GM19395 (cell line): Measurements from ENCODE around the gene RIPK4.

ENCODE experiments used
- ATAC-seq: cut with Tn5 transposase; IDR thresholded peaks from one replicate; pipeline ENCODE4 v1.9.1; 2021; ENCODE audit warnings: mild to moderate bottlenecking, moderate library complexity; ENCODE audit not compliant: unreplicated experiment

RIPK4 gene

DNA sequence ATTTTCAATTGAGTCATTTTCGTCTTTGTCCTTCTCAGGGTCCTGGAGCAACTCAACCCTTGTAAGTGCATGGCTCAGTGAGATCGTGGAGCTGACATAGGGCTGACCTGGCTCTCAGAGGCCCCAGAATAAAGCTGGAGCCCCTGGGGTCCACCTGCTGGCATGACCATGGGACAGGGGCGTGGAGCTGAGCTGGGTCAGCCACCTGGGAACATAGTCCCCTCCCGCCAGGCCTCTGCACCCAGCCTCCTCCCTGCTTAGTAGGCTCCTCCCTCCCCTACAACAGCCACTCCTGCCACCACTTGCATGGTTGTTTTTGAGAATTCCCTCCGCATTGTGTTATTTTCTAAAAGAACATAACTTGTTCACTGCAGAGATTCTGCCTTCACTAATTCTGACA lies 3.1 kb upstream of the RIPK4 start:
- ATAC-seq, result no peak

DNA sequence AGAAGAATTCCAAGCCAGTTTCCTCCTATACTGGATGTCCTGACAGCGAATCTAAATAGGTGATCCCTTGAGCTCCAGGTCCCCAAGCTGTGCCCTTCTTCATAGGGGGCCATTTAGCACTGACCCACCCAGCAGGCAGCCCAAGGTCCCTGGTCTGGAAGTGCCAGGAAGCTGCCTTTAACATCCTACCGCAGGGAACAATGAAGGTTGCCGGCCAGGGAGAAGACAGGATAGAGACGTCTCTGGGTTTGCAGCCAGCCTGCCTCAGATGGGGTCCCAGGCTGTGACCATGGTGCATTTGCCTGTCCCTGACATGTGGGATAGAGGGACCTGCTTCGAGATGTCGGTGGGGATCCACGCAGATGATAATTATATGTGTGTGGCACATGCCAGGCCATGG lies 2.7 kb upstream of the RIPK4 start:
- no peak for ATAC-seq

DNA sequence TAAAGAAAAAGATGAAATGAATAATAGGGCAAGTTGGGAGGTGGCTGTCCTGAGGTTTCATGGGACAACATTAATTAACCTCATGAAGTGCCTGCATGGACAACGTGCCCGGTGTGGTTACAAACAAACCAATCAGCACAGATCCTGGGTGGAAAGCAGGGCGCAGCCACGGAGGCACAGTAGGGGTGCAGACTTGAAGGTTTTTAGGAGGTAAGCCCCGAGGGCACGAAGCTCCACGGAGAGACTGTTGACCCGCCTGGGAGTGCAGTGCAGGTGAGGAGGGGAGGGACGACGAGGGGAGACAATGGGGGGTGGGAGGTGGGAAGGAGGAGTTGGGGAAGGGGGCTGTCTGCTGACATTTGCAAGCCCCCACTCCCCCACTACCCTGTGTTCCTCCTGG lies 2.3 kb upstream of the RIPK4 start:
- no peak for ATAC-seq

DNA sequence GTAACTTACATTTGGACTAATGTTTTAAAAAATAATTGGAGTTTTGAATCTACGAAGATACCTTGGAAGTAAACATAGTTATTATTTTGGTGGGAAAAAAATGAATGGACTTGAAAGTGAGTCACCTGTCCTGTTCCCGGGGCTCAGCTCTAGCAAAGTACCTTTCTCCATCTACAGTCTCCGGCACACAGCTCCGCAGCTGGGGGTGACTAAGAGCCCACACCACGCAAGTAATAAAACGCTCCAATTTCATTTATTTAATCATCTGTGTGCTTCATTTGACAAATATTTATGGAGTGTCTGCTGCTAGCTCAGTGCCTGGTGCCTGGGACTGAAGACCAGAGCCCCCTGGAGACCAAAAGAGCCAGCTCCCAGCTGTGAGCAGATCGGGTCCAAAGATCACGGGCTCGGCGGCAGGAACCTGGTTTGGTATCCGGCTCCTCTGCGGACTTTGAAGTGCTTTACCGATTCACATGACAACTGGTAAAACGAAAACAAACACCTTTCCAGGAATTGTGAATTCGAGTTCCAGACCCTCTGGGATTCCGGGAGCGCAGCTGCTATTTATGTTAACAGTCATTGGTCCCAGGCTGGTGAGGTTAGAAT lies 1.7 kb upstream of the RIPK4 start:
- no peak for ATAC-seq

DNA sequence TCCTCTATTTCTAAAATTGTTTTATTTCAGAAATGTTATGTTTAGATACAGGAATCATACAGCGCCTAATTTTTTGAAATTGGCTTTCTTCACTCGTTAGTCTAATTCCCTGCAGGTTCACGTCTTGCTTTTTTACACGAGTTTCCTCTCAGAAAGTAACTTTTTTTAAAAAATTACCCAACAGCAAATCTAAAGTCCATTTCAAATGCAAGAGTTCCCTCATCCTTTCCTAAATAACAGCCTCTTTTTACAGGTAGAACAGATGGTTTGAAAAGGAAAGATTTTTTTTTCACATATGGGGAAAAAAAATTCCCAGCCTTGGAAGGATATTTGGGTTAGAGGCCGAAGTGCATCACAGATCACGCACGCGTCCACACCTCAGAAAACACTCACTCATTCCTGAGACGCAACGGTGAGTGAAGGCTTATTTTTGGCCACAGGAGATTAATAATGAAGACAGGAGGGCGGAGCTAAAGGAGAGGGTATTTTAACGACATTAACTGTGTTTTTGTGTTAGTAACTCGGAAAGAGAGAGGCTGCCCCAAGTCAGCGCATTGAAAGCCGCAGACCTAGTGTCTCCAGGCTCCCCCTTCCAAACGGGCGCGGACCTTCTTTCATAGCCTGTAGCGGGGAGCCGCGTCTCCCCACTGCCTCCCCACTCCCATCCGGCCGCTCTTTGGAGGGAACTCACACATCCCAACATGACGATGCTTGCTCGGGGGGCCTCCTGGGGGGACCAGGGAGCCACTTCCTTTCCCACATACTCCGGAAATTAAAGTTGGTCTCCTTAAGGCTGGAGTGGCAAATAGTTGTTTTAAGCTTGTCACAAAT lies 969 bp upstream of the RIPK4 start:
- no peak for ATAC-seq

DNA sequence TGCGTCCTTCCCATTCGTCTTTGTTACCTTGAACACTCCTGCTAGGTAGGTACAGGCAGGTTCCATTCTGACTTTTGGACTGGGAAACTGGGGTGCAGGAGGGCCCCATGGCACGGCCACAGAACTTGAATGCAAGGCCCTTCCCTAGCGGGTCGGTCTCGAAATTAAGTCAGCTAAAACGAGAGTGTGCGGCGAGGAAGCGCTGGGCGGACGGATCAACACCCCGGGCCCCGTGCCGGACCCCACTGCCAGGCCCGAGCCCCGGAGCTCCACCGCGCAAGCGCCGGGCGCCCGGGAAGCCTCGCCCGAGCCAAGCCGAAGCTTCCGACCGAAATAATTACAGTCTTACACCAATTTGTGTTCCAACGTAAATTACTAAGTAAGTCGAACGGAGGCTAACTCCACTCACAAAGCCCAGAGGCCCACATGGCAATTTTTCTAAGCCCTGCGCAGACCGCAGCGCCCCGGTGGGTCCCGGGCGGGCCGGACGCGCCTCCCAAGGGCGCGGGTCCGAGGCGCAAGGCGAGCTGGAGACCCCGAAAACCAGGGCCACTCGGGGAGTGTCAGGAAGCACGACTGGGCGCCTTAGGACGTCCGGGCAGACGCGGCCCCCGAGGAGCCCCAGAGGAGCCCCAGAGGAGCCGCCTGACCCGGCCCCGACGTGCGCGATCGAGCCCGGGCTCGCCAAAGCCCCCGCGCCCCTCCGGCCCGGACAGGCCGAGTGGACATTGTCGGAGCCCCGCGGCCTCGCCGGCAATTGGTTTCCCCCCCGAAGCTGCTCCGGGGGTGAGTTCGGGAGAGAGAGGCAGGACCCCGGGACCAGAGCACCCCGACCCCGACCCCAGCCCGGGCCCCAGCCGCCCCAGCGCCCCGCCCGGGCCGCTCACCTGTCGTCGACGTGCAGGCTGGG lies 624 bp downstream of the RIPK4 start:
- ATAC-seq, result no peak

DNA sequence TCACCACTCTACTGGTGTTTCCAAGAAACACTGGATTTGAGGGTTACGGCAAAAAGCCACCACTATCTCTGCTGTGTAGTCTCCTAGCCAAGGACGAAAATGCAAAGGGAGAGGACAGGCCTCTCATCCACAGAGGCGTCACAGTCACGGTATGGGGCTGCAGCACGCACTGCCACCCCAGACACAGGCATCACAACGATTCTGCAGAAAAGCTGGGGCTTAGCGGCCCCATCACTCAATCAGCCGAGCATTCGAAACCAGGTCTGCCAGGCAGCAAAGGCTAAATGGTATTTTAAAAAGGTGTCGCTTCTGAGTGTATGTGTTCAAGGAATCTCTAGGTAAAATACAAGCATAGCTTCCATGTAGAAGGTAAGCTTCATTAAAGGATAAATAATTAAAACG lies 1.4 kb downstream of the RIPK4 start:
- no peak for ATAC-seq

DNA sequence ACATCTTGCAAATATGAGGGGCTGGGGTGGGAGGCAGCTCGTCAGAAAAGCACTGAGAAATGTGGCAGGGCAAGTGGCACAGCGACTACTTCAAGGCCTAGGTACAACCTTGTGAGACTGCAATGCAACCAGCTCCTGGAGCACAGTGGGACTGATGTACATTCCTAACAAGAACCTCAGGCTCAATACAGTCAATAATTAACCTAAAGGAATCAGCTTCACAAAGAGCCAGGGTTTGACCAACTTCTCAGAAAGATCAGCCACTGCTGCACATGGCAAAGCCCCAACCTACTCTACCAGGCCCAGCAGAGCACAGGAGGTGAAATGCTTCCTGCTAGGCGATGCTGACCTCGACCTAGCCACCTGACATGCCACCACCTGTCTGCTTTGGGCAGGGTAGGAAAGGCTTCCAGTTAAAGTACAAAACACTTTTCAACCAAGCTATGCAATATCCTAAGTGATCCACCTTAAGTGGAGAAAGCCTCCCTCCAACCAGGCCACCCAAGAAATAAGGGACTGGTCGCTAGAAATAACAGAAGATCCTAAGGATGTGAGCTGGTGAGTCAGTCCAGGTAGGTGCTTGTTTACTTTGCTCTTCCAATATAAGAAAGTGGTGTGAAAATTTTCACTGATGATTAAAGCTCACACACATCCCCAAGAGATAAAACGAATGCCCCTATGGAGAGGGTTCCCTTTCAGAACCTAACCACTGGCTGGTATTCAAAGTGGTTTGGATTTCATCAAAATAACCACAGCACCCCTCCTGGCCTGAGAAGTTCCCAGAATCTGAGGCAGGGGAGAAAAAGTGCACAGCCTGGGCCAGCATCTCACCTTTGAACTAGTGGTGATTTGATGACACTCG lies 2.1 kb downstream of the RIPK4 start:
- no peak for ATAC-seq

DNA sequence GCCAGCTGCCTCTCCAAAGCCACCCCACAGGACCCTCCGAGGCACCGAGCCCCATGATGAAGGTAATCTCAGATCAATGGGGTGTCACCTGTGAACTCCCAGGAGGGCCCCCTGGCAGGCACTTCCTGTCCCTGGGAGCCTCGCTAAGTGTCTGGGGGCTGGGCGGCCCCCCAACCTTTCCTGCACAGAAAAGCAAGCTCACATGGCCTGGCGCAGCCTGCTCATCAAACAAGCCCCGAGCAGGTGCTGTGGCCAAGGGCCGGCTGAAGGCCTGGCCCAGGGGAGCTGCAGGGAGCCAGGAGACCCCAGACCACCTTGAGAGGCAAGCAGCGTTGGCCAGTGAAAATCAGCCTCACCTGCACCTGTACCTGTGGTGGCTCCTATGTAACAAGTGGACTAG lies 2.9 kb downstream of the RIPK4 start:
- no peak for ATAC-seq

DNA sequence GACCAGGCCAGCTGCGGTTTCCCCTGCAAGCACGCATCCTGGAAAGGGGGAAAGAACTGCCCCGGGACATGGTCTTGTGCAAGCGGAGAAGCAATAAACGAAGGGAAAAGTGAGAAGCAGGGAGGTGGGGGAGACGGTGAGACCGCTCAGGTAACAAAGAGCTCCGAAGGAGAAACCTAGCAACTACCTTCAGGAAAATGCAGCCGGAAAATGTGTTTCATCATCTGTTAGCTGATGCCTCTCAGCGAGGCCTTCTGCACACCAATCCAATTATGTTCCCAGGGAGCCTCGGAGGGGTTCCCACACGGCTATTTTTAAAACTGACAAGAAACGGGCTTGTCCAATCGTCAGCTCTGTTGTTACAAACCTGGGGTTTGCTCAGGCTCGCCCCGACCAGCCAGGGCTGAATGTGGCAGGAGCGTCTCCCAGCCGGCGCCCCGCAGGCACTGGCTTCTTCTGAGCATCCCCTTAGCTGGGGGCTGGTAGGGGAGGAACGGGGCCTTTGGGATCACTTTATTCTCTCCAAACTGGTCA lies 3.4 kb downstream of the RIPK4 start:
- ATAC-seq, result no peak

DNA sequence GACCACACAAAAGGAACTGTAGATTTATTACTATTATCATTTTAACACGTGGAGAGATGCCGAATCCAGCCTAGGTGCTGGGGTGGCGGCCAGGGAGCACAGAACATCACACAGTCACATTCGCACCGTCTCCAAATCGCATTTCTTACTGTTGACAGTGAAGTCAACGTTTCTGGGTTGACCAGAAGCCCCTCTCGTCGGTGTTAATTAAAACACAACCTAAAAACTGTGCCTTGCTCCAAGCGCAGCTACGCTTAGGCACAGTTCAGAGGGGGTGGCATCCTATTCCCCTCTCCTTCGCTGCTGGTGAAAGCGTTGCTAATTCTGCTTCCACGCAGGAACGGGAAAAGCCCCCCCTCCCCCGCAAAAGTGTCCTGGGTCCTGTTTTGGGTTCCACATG lies 4.1 kb downstream of the RIPK4 start:
- ATAC-seq, result no peak

DNA sequence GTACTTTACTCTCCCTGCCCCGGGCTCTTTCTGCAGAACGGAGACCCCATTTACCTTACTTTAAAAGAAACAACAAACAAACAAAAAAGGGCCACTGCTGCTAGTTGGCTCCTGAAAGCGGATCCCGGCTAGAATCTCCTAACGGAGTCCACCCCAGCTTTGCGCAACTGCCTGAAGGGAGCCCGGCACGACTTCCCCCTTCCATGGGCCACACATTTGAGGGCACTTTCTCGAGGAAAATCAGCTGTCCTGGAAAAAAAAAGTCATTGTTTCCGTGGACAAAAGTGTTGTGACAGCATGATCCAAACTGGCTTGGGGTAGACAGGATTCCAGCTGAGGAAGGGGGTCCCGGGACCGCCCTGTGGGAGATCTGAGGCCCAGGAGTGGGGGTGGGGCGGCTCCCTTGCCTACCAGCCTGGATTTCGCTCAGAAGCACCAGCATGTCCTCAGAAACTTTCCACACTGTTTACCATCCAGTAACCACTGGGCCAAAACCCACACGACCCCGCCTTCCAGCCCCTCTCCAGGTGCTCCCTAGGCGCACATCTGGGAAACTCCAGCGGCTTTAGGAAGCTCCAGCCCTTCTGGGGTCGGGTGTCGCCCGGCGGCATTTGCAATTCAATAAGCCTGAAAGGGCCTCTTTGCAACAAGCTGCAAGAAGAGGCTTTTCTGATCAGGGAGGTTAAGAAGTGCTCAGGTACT lies 4.8 kb downstream of the RIPK4 start:
- ATAC-seq, result no peak

DNA sequence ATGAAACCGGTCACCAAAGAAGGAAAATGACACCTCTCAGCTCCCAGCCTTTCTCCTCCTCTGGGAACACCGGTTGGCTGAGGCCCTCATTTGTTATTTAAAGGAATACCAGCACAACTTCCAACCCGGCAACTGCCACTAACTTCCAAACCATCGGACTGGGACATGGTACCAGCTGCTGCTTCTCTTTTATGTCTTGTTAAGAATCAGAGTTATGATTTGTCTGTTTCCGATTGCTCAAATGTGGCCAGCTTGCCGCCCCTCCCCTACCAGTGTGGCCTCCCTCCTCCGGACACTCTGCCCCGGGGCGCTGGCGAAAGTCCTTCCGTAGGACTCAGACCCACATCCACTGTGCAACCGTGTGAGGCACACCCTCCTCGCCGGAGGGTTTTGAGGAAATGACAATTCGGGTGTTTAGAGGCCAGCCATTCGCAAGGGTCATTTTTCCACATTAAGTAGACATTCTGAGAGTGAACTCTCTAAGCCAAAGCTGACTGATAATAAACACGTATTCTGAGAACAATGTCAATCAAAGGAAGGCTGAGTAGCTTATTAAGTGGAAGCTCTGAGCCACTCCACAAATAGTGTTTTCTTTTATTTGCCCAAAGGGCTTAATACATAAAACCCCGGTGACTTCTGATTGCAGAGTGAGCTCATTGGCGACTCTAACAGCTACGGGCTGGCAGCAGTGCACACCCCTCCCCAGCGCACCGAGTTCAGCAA lies 5.5 kb downstream of the RIPK4 start:
- ATAC-seq, result no peak

DNA sequence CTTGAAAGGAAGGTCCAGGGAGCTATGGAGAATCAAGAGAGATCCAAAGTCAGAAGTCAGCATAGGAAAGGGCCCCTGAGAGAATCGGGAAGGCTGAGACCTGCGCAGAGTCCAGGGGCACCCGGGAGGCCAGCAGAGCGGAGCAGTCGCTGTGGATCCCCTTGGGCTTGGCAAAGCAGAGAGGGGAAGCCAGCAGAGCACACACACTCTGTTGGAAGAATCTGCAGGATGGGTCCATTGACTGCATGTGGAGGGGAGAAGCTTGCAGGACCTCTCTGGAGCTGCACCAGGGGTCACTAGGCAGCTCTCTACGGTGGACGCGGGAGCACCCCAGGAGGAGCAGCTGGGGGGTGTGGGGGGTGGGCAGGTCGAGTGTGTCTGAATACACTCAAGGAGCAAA lies 6.4 kb downstream of the RIPK4 start:
- no peak for ATAC-seq

DNA sequence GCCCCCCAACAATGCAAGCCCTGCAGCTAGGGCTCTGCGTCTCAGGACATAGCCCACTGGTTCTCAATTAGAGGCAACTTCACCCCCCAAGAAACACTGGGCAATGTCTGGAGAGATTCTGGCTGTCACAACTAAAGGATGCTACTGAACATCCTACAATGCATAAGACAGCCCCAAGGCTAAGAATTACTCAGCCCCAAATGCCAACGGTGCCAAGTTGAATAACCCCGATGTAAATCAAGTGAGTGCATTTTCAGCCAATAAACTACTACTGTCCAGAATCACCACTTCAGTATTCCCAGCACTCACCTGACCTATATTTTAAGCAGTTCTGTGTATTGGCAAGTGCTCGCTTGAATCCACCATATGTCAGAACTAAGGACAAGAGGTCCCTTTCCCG lies 6.9 kb downstream of the RIPK4 start:
- ATAC-seq, result no peak

DNA sequence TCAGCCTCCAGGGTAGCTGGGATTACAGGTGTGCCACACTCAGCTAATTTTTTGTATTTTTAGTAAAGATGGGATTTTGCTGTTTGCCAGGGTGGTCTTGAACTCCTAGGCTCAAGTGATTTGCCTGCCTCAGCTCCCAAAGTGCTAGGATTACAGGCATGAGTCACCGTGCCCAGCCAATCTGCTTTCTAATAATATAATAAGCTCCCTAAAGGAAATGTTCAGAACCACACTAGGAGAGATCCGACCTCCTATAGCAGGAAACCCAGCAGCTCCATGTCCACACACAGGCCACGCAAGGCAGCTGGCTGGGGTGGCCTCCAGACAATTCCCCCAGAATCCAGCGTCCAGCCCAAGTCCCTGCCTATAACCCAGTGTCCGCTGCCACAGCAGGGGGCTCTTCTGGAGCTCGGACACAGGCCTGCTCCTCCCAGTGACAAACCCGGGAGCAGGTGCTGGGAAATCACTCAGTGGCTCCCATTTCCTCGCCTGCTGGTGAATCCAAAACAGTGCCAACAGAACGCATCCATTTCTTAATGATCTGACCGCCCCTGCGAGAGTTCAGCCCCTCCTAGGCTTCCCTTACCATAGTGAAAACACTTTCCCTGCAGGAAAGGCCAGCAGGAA lies 7.5 kb downstream of the RIPK4 start:
- ATAC-seq, result no peak

DNA sequence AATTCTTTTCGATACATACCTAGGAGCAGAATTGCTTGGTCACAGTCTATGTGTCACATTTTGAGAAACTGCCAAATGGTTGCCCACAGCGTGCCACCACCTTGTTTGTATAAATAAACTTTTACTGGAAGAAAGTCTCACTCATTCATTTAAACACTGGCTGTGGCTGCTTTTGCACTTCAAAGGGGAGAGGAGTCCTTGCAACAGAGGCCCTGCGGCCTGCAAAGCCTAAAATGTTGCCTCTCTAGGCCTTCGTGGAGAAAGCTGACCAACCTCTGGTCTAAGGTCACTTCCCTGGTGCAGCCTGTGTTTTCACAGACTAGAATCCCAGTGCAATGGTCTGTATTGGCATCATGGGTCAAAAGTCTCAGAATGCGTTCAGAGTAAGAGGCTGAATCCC lies 8.3 kb downstream of the RIPK4 start:
- ATAC-seq, result no peak

DNA sequence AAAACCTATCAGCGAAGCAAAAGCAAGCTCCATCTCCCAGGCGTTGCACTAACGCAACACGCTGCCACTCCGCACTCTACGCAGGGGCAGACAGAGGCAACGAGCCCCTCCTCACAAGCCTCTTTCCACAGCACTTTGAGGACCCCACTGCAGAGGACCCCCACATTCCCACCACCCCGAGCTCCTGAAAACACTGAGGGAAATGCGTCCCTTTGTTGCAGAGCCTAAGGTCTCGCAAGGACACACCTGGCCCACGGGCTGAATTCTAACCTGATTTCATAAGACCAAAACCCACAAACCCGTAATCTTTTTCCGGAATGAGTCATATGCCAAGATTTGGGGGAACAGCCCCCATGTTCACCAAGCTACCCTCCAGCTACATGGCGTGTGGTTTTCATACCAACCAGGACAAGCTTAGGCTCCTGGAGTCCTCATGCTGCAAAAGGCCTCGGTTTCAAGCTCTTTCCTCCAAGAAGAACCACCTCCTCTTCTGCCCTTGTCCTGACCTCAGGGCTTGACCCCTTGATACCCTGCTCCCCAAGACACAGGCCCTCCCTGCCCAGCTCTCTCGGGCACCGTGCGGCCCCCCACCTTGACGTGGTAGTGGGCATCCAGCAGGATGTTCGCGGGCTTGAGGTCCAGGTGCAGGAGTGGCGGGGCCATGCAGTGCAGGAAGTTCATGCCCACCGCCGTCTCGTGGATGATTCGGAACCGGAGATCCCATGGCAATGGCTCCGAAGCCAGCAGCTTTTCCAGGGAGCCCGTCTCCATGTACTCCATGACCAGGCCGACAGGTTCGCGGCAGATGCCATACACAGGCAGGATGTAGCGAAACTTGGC lies 10.7 kb downstream of the RIPK4 start:
- ATAC-seq, result no peak
